HG03378 (cell line): ENCODE data around the gene PDCD4.

Experiments
- ATAC-seq: cut with Tn5 transposase; IDR thresholded peaks from one replicate; pipeline ENCODE4 v1.9.1; 2021; ENCODE audit warnings: mild to moderate bottlenecking, moderate library complexity; ENCODE audit not compliant: unreplicated experiment

The PDCD4 gene

DNA sequence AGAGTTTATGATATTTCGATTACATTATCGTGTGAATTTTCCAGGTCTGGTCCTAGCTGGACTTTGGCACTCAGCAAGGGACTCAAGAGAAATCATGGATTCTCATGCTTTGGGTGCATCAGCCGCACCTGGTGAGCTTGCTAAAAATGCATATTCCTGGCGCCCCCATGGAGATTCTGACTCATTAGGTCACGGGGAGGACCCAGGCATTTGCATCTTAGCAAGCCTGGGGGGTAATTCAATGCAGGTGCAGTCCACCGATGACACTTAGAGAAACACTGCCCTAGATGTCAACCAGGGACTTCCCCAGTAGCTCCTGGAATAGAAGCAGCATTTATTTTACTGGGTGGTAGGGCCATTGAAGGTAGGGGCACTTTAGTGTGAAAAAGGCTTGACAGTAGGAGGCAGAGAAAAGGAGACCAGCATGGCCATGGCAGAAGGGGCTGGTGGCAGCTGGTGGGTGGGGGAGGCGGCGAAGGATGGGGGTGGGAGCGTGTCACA, 29.9 kb upstream of the PDCD4 start:
- ATAC-seq: peak; percentile 71

DNA sequence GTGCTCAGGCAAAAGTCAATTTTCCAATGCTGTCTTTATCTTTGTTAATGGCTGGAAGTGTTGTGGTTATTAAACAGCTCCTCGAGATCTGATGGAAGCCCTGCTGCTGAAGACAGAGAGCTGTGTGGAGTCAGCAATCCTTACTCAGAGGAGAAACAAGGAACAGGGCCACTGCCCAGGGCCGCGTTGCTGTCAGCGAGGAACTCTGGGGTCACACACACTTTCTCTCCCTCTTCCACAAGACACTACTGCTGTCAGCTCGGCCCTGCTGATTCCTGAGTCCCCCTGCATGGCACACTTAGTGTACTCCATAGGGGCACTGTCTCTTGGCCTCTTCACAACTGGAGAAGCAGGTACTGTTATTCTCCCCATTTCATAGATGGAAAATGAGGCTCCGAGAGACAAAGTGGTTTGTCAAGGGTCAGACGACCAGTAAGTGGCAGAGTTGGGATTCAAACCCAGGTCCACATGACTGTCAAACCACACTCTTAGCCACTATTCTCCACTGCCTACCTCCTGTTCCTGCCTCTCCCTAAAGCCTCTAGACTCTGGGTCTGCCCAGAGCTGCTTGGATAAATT, 29.3 kb upstream of the PDCD4 start:
- no peak for ATAC-seq

DNA sequence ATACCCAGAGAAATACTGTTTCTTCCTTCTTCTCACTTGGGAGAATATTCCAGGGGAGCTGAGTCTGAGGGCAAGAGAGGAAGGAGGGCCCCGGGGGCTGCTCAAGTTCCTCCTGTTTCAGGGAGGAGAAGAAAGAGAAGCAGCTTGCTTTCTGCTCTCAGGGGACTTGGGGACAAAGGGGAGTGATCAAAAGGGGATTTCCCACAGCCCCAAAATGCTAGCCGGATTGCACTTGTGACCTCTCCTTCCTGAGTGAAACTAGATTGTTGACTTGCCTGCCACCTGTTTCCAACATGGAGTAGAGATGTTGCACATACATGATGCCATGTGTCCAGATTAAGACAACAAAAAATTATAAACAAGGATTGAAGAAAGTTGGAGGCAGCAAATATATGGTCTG, 28.7 kb upstream of the PDCD4 start:
- ATAC-seq: peak; percentile 80

DNA sequence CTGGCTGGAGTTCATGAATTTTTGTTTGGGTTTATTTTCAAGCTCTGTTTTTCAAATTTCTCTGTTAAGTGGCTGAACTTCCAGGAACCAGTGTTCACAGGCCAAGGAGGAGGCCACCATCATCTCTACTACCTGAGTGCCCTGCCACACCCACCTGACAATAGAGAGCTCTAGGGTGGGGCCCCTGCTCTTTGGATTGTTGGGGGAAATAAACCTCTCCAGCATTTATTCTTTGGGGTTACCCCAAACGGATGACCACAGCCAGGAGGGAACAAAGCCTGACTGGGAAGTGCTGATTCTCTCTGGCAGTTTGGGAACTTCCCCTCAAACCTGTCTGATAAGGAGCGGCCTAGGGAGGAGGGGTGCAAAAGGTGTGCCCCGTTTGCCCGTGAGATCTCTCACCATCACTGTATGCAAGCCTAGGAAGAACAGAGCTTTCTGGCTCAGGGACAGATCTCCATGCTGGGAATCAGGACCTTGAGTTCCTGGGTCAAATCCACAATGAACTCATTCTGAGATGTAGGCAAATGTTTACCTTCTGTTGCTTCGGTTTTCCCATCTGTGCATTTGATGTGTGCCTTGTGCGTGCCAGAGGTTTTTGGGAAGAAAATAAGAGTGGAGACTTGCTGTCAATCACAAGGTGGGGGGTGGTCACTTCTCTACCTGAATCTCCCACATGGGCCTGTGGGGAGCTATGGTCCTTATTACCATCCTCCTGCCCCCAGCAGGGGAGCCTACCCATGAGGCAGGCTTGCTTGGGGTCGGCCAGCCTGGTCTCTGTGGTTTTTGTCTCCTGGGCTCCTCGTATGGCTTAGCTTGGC, 27.7 kb upstream of the PDCD4 start:
- ATAC-seq: no peak

DNA sequence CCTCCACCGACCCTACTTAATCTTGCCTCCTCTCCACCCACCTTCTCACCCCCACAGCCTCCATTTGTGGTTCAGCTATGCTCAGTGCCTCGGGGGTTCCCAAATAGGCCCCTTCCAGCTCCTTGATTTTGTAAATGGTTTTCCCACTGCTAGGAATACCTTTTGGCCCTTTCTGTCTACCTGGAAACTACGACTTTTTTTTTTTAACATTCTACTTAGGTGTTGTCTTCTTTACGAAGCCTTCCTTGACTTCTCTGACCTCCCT, 27.2 kb upstream of the PDCD4 start:
- ATAC-seq: no peak

DNA sequence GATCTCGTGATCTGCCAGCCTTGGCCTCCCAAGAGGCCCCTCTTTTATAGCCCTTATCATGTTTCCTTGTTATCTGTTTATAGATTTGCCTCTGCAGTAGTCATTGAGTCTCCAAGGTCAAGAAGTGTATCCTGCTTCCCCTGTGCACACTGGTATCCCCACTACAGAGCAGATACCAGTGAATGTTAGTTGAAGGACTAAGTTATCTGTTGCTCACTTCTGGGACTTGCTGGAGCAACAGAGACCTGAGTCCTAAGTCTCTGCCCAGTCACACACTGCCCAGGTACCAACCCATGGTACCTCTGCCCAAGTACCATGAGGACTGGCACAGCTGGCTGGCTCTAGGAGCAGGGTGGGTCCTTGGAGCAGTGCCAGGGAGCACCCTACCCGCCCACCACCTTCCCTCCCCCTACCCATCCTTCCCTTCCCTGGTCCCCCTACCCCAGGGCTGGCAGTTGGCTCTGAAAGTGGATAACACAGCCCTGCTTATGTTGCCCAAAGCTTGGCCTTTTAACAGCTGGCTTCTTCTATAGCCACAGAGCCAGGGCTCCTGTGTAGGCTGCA, 26.5 kb upstream of the PDCD4 start:
- no peak for ATAC-seq

DNA sequence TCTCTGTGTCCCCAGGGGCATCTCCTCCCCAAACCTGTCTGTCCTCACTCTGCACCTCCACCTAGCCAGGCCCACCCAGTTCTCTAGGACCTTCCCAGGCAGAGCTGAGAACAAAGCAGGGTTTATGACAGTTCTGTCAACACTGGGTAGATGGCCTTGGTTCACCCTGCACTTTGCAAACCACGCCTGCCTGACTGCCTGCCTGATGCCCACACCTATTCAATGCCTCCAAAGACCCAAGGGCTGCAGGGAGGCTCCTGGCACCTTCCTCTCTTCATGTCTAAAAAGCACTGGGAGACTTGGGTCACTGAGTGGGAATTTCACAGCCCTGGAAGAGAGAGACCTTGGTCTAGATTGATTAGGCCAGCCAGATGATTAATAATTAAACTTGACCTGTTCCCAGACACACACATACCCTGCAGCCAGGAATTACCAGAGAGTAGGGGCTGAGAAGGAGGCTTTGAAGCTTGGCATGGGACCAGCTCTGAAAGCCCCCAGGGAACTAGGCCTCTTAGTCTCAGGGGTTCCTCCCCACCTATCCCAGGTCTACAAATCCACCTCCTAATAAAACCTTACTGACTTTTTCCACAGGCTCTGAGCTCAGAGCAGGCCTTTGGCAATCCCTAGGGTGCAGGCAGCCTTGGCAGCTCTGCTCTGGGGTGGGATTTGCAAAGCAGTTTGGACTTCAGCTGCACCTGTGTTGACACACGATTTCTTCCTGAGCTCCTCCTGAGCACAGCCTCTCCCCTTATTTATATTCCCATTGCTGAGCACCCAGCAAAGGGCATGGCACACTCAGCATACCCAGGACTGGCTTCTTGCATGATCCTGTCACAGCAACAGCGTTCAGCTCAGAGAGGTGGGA, 25.7 kb upstream of the PDCD4 start:
- ATAC-seq: no peak

DNA sequence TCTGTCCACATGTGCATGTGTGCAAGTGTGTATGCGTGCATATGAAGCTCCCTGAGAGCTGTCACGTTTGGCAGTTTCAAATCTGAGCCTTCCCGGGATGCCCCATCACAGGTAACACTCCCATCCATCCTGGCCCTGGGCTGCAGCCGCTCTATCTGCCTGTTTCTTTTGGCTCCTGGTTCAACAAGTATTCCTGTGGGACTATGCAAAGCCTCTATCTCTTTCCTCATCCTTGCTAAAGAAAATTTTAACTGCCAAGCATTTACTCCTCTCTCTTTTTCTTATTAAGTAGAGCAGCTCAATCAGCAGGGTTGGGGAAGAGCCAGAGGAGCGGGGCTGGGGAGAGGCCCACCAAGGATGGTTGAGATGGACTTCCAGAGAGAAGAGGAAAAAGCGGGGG, 24.4 kb upstream of the PDCD4 start:
- no peak for ATAC-seq

DNA sequence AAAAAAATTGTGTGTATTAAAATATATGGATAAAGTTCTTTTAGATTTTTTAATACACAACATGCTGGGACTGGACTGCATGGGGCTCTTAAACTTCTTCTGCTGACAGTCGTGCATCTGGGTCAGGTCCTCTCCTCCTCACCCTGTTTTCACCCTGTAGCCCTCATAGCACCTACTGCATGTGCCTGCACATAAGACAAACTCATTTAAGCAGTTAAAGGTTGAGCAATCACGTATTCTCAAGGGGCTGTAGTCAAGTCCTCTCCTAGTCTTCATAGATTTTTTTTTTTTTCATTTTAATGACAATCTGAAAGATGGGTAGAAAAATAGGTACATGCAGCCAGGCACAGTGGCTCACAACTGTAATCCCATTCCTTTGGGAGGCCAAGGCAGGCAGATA, 23.6 kb upstream of the PDCD4 start:
- ATAC-seq: no peak

DNA sequence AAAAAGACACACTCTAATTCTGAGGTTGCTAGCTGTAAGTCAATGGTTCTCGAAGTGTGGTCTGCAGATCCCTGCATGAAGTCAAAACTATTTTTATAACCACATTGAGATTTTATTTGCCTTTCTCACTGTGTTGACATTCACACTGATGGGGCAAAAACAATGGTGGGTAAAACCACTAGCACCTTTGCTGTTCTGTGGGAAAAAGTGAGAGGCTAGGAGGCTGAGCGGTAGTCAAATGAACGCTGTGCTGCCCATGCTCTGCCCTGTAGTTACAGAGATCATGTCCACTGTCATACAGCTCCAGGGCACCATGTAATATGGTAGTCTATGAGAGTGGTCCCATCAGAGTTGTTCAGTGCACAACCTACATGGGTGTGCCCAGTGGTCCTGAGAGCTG, 21.6 kb upstream of the PDCD4 start:
- ATAC-seq: no peak

DNA sequence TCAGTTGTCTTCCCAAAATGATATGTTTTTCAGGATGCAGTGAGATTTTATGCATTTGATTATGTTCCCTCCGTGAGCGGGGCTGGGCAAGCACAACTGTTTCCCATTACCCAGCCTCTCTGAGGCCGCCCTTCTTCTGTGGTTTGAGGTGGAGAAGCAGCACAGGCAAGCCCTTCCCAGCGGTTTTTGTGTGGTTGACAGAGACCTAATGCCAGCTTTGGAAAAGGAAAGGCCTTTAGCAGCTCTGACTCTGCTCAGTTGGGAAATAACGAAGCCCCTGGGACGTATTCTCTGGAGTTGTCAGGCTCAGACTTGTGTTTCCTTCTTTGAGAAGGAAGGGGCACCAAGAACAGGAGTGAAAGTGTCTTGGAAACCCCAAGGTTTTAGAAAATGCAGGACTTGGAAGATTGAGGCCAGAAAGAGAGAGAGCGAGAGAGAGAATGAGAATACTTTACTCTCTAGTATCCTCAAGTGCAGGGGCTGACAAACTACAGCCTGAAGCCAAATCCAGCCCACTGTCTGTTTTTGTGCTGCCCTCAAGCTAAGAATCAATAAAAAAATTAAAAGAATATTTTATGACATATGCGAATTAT, 20.6 kb upstream of the PDCD4 start:
- no peak for ATAC-seq

DNA sequence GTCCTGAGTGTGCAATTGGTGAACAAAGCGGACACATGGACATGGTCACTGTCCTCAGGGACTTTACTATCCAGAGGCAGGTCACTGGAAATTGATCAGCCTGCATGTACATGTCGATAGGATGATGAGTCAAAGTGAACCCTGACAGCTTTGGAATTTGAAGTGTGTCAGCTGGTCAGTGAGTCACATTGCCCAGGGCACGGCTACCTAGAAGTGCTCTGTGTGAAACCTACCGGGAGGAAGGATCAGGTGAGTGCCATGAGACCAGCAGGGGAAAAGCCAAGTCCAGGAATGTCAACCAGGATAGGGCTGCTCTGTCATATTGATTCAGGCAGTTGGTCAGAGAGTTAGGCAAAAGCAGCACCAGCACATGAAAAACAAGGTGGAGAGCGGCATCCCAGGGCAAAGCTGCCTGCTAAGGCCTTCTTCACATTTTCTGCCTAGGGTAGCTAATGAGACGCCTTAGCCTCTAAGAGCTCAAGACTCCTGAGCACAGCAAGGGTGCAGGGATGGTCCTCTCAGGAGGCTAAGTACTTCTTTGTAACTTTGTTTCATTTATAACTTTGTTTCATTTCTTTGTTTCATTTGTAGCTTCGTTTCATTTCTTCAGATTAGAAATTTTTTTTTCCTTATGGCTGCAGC, 19.4 kb upstream of the PDCD4 start:
- no peak for ATAC-seq

DNA sequence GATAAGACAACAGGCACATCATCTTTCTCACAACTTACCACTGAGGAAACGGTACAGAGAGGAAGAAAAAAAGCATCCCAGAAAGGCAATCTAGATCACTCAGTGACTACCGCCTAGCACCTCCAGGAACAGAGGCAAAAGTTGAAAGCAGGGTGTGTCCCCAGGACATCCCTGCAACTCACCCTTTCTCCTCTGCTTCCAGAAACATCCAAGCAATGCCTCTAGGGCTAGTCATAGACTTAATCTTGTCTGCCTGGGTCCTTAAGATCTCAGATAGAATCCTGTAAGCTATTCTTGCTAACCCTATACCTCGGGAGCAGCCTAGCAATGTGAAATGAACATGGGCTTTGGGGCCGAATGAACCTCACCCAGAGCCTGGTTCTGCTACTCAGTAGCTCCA, 18.8 kb upstream of the PDCD4 start:
- ATAC-seq: no peak

DNA sequence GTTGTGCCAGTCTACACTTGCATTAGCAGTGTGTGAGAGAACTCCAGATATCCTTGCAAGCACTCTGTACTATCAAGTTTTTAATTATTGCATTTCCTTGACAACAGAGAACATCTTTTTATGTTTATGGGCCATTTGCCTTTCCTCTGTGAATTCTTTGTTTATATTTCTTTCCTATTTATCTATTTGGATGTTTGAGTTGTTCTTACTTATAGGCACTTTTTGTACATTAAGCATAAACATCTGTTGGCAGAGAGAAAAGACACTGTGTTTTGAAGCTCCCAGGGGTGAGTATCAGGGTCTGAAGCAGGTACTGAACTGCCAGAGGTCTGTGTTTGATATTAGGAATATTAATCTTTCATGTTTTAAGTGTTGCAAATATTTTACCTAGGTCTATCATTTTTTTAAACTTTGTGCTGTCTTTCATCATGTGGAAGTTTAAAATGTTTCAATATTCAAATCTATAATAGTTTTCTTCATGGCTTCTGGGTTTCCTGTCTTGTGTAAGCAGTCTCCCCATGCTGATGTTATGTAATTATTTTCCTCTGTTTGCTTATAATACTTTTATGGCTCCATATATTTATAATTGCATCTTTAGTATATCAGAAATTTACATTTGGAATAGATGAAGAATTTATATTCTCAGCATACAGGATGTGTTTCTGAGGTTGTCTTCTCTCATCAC, 17.7 kb upstream of the PDCD4 start:
- ATAC-seq: no peak

DNA sequence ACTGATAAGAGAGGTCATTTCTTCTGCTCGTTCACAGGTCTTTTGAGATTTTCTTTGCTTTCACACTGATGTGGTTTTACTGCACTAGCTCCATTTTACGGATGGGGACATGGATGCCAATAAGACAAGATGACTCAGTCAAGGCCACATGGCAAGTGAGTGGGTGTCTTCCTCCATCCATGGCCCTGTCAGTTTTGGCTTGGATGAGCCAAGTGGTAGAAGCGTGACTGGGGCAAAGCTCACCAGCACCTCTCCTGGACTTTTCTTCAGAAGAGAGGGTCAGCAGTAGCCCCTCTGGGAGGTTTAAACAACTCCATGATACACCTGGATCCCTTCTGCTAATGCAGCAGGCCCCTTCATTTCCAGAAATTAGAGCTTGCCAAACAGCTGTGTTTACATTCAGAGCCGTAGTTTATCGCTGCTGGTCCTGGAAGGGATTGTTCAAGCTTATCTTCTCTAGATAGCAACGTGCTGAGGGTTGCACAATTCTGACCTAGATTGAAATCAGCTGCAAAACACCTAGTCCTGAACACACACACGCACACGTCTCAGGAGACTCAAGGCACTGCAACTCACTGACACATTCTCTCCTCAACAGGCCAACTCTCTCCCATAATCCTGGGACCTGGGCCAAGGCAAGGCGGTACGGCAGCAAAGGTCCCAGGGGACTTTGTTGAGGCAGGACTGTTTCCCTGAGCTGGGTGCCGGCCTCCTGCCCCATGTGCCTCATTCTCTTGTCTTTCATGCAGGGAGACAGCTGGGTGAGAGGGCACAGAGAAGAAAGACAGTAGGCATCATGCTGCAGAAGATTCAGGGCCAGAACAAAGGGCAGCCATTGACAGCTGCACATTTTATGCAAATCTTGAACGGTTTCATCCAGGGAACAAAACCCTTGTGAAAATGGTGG, 14.2 kb upstream of the PDCD4 start:
- no peak for ATAC-seq

DNA sequence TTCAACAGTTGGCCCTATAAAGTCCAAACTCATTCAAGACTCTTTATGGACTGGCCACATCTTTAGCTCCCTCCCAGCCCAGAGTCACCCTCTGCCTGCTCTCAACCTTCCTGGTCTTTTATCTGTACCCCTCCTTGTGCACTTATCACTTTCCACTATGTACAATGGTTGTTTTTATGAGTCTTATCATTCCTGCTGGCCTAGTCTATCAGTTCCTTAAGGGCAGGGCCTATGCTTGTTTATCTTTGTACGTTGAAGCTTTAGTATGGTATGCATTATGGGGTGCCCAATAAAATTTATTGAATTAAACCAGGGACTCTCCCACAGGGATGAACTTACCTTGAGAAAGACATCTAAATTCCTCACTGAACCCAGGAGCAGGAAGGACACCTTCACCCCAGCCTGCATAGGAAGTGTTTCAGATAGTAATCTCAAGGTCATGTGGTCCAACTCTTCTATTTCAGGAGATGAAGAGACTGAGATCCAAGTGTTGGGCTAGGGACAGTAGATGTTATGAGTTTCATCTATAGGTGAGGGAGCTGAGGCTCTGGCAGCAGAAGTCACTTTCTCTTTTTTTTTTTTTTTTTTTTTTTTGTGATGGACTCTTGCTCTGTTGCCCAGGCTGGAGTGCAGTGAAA, 13.3 kb upstream of the PDCD4 start:
- no peak for ATAC-seq

DNA sequence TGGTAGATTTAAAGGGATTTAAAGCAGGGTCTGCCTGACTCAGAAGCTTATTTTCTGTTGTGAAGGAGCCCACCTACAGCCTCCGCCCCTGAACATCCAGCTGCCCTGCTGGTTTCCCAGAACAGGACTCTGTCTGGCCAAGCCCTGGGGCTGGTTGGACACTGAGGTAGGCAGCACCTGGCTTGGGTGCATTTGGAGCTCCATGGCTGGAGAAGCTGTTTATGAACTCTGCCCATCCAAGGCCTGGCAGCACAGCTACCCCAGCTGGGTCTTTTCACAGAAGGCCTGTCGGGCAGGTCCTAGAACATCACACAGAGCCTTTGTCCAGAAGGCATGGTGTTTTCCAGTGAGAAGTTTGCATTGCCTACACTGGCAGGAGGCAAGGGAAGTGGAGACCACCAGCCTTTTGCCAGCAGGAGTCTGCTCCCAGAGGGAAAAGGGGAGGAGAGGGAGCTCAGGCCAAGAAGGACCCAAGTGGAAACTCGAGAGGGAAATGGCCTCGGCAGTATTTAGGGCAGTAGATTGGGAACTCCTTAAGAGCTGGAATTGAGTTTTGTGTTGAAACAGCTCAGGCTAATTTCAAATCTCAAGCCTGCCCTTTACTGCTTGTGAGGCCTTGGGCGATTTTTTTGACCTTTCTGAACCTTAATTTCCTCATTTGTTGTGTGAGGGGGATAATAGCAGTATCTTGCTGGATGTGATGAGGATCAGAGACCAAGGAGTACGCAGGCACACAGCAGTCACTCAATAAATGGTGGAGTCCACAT, 12.3 kb upstream of the PDCD4 start:
- ATAC-seq: no peak

DNA sequence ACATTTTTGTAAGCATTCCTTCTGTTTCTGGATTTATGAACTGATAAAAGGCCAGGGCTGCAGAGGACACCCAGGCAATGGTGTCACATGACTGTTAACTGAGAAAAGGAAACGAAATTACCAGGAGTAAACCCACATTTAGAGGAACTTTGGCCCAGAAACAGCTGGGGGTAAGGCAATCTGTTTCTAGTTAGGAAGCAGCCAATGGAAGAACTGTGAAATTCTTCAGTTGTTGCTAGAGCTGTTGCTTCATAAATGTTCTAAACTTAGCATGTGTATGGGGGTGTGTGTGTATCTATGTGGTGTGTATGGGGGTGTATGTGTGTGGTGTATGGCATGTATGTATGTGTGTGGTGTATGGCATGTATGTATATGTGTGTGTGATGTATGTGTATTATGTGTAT, 11.8 kb upstream of the PDCD4 start:
- no peak for ATAC-seq
